Cardiac septum (tissue), 1 donor: ENCODE data around the gene HMX2. TPM values are rescaled to one million over a fixed set of nuclear protein-coding genes. Genes with fewer than 3 reads are reported as not detected.

Source experiments
- DNase-seq: peaks from one replicate; pipeline ENCODE4 v3.0.0-alpha.2; 2020; ENCODE audit warnings: low spot score
- intact Hi-C: fragments of 100-400 bp; cut with DNase I; formaldehyde crosslinking; loops from one replicate; pipeline ENCODE4 v1.14.0; 2022
- total RNA-seq: library from RNA; stranded (reverse); fragmentation: NEBNext Ultra II Directional; extraction: Animal tissue kit (Norgen Biotek cat#: 25700); gene quantifications from one replicate; pipeline ENCODE4 v1.2.1, GENCODE V29; 2021
- donor health status: DM: no; HTN: no; CAD: no.

The HMX2 gene
- total RNA-seq, 1 donor from 2014 or later, result not detected

- intact Hi-C loops, result no loop called here
- DNase-seq, result no peak
Observed at GRCh38 chr10:123136221-123136805, 11.6 kb upstream of the HMX2 start.

DNA sequence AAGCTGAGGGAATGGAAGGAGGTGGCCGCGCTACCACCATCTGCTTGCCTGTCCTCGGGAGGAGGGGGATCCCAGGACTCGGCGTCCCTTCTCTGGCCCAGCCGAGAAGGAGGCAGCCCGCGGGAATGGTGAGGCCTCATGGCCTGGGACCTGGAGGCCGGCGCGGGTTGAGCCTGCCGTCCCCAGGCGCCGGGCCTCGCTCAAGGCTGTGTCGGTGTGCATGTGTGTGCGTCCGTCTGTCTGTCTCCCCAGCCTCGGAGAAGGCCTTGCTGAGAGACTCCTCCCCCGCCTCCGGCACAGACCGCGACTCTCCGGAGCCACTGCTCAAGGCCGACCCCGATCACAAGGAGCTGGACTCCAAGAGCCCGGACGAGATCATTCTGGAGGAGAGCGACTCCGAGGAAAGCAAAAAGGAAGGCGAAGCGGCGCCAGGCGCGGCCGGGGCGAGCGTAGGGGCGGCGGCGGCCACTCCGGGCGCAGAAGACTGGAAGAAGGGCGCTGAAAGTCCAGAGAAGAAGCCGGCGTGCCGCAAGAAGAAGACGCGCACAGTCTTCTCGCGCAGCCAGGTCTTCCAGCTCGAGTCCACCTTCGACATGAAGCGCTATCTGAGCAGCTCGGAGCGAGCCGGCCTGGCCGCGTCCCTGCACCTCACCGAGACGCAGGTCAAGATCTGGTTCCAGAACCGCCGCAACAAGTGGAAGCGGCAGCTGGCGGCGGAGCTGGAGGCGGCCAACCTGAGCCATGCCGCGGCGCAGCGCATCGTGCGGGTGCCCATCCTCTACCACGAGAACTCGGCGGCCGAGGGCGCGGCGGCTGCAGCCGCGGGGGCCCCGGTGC lies 10.9 kb upstream of the HMX2 start:
- no peak for DNase-seq
- intact Hi-C loops, result no loop called here

DNA sequence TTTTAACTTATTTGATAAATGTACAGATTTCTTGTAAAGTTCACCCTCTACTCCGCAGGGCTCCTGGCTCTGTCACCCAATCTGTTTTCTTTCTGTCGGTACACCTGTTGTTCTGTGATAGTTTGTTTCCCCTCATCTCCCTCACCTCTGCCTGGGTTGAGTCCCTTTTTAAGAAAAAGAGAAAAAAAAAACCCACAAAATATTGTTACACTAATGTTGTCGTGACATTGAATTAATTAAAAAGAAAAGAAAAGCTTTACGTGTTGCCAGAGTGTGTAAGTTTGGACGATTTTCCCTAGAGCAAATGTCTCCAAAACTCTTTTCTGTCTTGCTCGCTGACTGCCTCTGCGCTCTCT lies 8.8 kb upstream of the HMX2 start:
- intact Hi-C loops, result no loop called here
- no peak for DNase-seq

- DNase-seq, result no peak
- intact Hi-C loops, result no loop called here
Observed at GRCh38 chr10:123139521-123140163, 8.3 kb upstream of the HMX2 start.

DNA sequence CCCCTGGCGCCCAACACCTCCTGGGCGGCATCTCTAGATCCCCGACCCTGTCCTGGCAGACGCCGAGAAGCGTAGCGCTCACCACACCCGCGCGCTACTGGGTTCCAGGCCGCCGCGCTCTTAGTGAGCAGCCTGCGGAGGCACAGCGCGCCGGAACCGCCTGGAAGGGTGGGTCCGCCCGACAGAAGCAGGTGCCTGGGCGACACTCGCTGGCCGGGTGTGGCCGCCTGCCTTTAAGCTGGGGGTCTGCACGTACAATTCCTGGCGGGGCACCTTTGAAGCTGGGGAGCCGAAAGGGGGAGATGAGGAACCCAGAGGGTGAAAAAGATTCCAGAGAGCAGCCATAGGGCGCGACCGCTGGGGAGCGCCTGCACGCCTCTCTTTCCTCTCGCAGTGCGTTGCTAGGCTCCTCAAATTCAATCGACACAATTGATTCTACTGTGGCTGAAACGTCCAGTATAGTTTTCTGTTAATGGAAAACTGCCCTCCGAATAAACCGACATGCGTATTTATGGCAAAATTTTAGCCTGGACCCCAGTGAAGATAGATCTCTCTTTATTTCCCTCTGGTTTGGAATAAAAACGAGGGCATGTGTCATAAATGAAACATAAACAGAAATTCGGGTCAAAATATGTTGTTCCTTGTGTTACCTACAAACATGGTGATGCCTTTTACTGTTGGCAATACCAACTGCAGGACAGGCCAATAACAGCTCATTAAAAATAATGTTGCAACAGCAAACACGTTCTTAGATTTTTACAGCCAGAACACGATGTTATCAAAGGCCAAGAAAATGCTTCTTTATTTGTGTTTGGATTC lies 7.6 kb upstream of the HMX2 start:
- intact Hi-C loops, result no loop called here
- no peak for DNase-seq

- no peak for DNase-seq
- intact Hi-C loops, result no loop called here
Observed at GRCh38 chr10:123140983-123141390, 6.9 kb upstream of the HMX2 start.

- intact Hi-C loops, result no loop called here
Observed at GRCh38 chr10:123141791-123142700, 5.9 kb upstream of the HMX2 start.

GRCh38 chr10:123142701-123143161 lies 5.2 kb upstream of the HMX2 start:
- intact Hi-C loops, result no loop called here
- DNase-seq, result no peak

More at GRCh38 chr10:123141791-123142700, 5.9 kb upstream of the HMX2 start:
- no peak for DNase-seq

DNA sequence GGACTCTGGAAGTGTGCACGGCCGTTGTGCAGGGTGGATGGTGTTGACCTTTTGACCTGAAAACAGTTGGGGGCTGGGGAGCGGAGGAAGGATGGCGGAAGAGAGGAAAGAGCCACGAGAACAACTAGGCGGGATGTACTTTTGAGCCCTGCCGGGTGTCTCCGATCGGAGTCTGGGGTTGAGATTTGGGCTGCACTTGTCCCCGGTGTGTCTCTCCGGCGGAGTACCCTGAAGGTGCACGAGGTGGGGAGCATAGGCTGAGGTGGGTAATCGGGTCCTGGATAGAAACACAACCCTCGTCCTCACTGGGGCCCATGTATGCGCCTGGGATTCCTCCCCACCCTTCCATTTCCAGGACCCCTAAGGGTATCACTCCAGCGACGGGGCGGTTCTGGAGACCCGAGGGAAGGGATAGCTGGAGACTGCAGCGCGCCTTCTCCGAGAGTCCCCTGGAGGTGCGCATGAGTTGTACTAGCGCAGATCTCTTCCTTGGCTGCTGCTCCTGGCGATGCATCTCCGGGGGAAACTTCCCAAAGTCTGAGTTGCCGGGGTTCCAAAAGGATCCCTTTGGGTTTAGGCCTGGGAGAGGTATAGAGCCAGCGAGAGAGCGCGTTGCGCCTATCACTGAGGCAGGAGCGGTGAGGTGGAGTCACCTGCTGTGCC lies 4.6 kb upstream of the HMX2 start:
- no peak for DNase-seq
- intact Hi-C loops, result no loop called here

- no peak for DNase-seq
- intact Hi-C loops, result no loop called here
Observed at GRCh38 chr10:123143825-123144168, 4.1 kb upstream of the HMX2 start.

- intact Hi-C loops, result no loop called here
- DNase-seq, result no peak
Observed at GRCh38 chr10:123144697-123145541, 3.0 kb upstream of the HMX2 start.

GRCh38 chr10:123145542-123146012 lies 2.4 kb upstream of the HMX2 start:
- no peak for DNase-seq
- intact Hi-C loops, result no loop called here

- no peak for DNase-seq
- intact Hi-C loops, result no loop called here
Observed at GRCh38 chr10:123146013-123146893, 1.7 kb upstream of the HMX2 start.

DNA sequence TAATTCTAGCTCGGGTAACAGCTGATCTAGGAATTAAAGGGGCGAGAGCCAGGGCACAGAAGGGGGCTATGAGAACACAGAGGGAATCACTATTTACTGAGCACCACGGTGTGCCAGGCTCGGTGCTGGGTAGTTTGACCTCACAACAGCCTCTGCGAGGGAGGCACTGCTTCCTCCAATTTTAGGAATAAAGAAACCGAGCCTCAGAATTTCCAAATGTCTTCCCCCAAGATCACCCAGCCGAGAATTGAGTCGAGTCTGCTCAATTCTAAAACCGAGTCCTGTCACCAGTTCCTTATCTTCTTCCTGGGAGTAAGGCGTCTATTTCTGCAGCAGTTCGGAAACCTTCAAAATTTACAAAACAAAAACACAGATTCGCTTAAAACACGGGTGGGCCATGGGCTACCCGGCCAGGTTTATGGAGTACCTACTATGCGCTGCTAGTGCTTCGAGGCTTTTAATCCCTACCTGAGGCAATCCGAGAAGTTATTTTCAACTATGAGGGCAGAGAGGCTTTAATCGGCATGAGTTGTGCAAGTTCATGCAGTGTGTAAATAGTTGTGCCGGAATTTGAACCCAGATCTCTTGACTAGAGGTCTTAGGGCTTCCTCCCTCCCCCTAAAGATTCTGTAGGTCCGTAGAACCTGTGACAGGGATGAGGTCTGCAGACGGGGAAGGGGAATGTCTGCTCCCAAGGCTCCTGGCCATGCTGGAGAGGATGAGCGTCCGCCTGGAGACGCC lies 872 bp upstream of the HMX2 start:
- intact Hi-C loops, result no loop called here
- no peak for DNase-seq

- DNase-seq, result no peak
Observed at GRCh38 chr10:123148414-123149161, 652 bp downstream of the HMX2 start.

More at GRCh38 chr10:123148414-123149161, 652 bp downstream of the HMX2 start:
- intact Hi-C loops, result no loop called here
